Endothelial cell (in vitro differentiated cells): ENCODE measurements around the gene SLC39A13. TPM values are rescaled to one million over a fixed set of nuclear protein-coding genes. Genes with fewer than 3 reads are reported as not detected.
A peak's percentile ranks its signal among the peaks of the same experiment; 100 is the strongest.

Experiments
- DNase-seq: peaks from one replicate; pipeline ENCODE4 v3.0.0; 2021; ENCODE audit warnings: low spot score
- H3K27ac Mint-ChIP-seq: one replicate; pipeline ENCODE4 v1.8.0; 2021; ENCODE audit warnings: mixed read lengths, inconsistent platforms; ENCODE audit not compliant: unreplicated experiment
- H3K27me3 Mint-ChIP-seq: one replicate; pipeline ENCODE4 v1.8.0; 2021; ENCODE audit warnings: mild to moderate bottlenecking, moderate library complexity, mixed read lengths, inconsistent platforms; ENCODE audit not compliant: unreplicated experiment
- H3K36me3 Mint-ChIP-seq: one replicate; pipeline ENCODE4 v1.8.0; 2021; ENCODE audit warnings: mild to moderate bottlenecking, low read depth, mixed read lengths, inconsistent platforms; ENCODE audit not compliant: unreplicated experiment
- H3K4me1 Mint-ChIP-seq: one replicate; pipeline ENCODE4 v1.8.0; 2021; ENCODE audit warnings: mild to moderate bottlenecking, mixed read lengths, inconsistent platforms; ENCODE audit not compliant: unreplicated experiment
- H3K4me3 Mint-ChIP-seq: one replicate; pipeline ENCODE4 v1.8.0; 2021; ENCODE audit warnings: mild to moderate bottlenecking, mixed read lengths, inconsistent platforms; ENCODE audit not compliant: unreplicated experiment
- H3K9me3 Mint-ChIP-seq: one replicate; pipeline ENCODE4 v1.8.0; 2021; ENCODE audit warnings: mixed read lengths, inconsistent platforms; ENCODE audit not compliant: unreplicated experiment
- CTCF ChIP-seq: fragments of 200-600 bp; sonication (generic); IDR thresholded peaks from one replicate; pipeline ENCODE4 v1.5.0; 2021; ENCODE audit warnings: antibody characterized with exemption; ENCODE audit not compliant: unreplicated experiment
- microRNA-seq: library from miRNA; unstranded; fragments of <30 nt; microRNA quantifications from one replicate; pipeline ENCODE4, GENCODE V29; 2020; ENCODE audit not compliant: unreplicated experiment
- total RNA-seq: library from RNA; stranded (reverse); fragmentation: NEBNext Ultra II Directional; extraction: Animal tissue kit (Norgen Biotek cat#: 25700); gene quantifications from one replicate; pipeline ENCODE4 v1.2.1, GENCODE V29; 2021; ENCODE audit not compliant: unreplicated experiment

Gene SLC39A13
- total RNA-seq, 1 donor from 2014 or later = 40.9 TPM

GRCh38 chr11:47460571-47461235 is 52.3 kb downstream of the SLC39A13 start:
- H3K9me3 Mint-ChIP-seq = no peaks in the 10 kb centered on the region

GRCh38 chr11:47461876-47462275 is 53.5 kb downstream of the SLC39A13 start:
- Mint-ChIP-seq H3K36me3 (peaks cover 9% of the 10 kb centered on the region), H3K4me3 (no peak overlapping the region), H3K9me3 (no peaks in the 10 kb centered on the region), H3K27ac (peak overlapping the region; percentile 44), H3K4me1 (peaks cover 22% of the 10 kb centered on the region), H3K27me3 (peaks cover 9% of the 10 kb centered on the region)
- DNase-seq = no peak
- TF ChIP-seq CTCF = no peak

More at GRCh38 chr11:47460571-47461235, 52.3 kb downstream of the SLC39A13 start:
- H3K27me3 Mint-ChIP-seq = peaks cover 15% of the 10 kb centered on the region
- H3K4me1 Mint-ChIP-seq = peaks cover 11% of the 10 kb centered on the region
- peaks cover 9% of the 10 kb centered on the region for H3K36me3 Mint-ChIP-seq
- H3K27ac Mint-ChIP-seq = no peak overlapping the region
- DNase-seq = no peak
- no peak overlapping the region for H3K4me3 Mint-ChIP-seq
- no peak for TF ChIP-seq CTCF

GRCh38 chr11:47464483-47464882 is 56.1 kb downstream of the SLC39A13 start:
- Mint-ChIP-seq H3K27me3 (peaks cover 8% of the 10 kb centered on the region), H3K27ac (no peak overlapping the region), H3K36me3 (peaks cover 19% of the 10 kb centered on the region), H3K4me3 (no peak overlapping the region), H3K9me3 (no peaks in the 10 kb centered on the region), H3K4me1 (peaks cover 45% of the 10 kb centered on the region)
- no peak for DNase-seq
- no peak for TF ChIP-seq CTCF

Small RNAs within 50 kb of the gene (microRNA-seq; reads per million reads assigned to microRNA genes)
- gene MIR4487 = not detected

Other genes starting within 250 kb of the SLC39A13 start
- 78.7 TPM for gene ARFGAP2, start 231.7 kb upstream of the SLC39A13 start, total RNA-seq
- gene PACSIN3, start 222.2 kb upstream of the SLC39A13 start, total RNA-seq = 10.7 TPM
- gene DDB2, start 193.6 kb upstream of the SLC39A13 start, total RNA-seq = 64.4 TPM
- gene ACP2, start 159.8 kb upstream of the SLC39A13 start, total RNA-seq = 52.3 TPM
- gene NR1H3, start 150.6 kb upstream of the SLC39A13 start, total RNA-seq = 61.2 TPM
- 61.2 TPM for gene MADD, start 138.5 kb upstream of the SLC39A13 start, total RNA-seq
- gene MYBPC3, start 55.9 kb upstream of the SLC39A13 start, total RNA-seq = not detected
- not detected for gene SPI1, start 30.0 kb upstream of the SLC39A13 start, total RNA-seq
- 127 TPM for gene PSMC3, start 17.8 kb downstream of the SLC39A13 start, total RNA-seq
- 0.95 TPM for gene RAPSN, start 40.5 kb downstream of the SLC39A13 start, total RNA-seq
- gene CELF1, start 144.5 kb downstream of the SLC39A13 start, total RNA-seq = 162 TPM
- 34.9 TPM for gene PTPMT1, start 157.0 kb downstream of the SLC39A13 start, total RNA-seq
- 12.1 TPM for gene KBTBD4, start 170.4 kb downstream of the SLC39A13 start, total RNA-seq
- 199 TPM for gene NDUFS3, start 170.5 kb downstream of the SLC39A13 start, total RNA-seq
- gene FAM180B, start 178.1 kb downstream of the SLC39A13 start, total RNA-seq = 0.31 TPM
- 50.4 TPM for gene C1QTNF4, start 185.8 kb downstream of the SLC39A13 start, total RNA-seq
- 109 TPM for gene MTCH2, start 234.0 kb downstream of the SLC39A13 start, total RNA-seq